HG02763 (cell line): Measurements from ENCODE around the gene CATSPER1.

Experiments
- ATAC-seq: cut with Tn5 transposase; IDR thresholded peaks from one replicate; pipeline ENCODE4 v1.9.1; 2021; ENCODE audit warnings: mild to moderate bottlenecking, moderate library complexity; ENCODE audit not compliant: unreplicated experiment

CATSPER1 gene

GRCh38 chr11:66026017-66026529, at the start of gene CATSPER1:
CATSPER1 (minus strand) TSS chr11:66026479; CDS start chr11:66026379, 100 bp downstream.
- no peak for ATAC-seq

- ATAC-seq = no peak
Observed at GRCh38 chr11:66075273-66075672, 49.0 kb upstream of the CATSPER1 start.

GRCh38 chr11:66073669-66074068, 47.4 kb upstream of the CATSPER1 start:
- no peak for ATAC-seq

GRCh38 chr11:66072518-66072917, 46.2 kb upstream of the CATSPER1 start:
- ATAC-seq = no peak

GRCh38 chr11:66072081-66072480, 45.8 kb upstream of the CATSPER1 start:
- ATAC-seq = no peak

GRCh38 chr11:66071381-66071801, 45.1 kb upstream of the CATSPER1 start:
- no peak for ATAC-seq

- peak; percentile 11 for ATAC-seq
Observed at GRCh38 chr11:66070604-66071380, 44.5 kb upstream of the CATSPER1 start.

GRCh38 chr11:66069715-66070603, 43.7 kb upstream of the CATSPER1 start, which contains the start of gene PACS1:
PACS1 (plus strand) TSS chr11:66070272; CDS start chr11:66070487, 215 bp downstream.
- ATAC-seq = peak; percentile 65

- ATAC-seq = peak; percentile 4
Observed at GRCh38 chr11:66068923-66069714, 42.8 kb upstream of the CATSPER1 start.

GRCh38 chr11:66068154-66068821, 42.0 kb upstream of the CATSPER1 start:
- no peak for ATAC-seq

GRCh38 chr11:66067640-66068039, 41.4 kb upstream of the CATSPER1 start:
- no peak for ATAC-seq

GRCh38 chr11:66066751-66067150, 40.5 kb upstream of the CATSPER1 start:
- ATAC-seq = no peak

GRCh38 chr11:66064571-66064970, 38.3 kb upstream of the CATSPER1 start:
- no peak for ATAC-seq

- ATAC-seq = no peak
Observed at GRCh38 chr11:66063900-66064299, 37.6 kb upstream of the CATSPER1 start.

- no peak for ATAC-seq
Observed at GRCh38 chr11:66062408-66062807, 36.1 kb upstream of the CATSPER1 start.

GRCh38 chr11:66061268-66061667, 35.0 kb upstream of the CATSPER1 start:
- ATAC-seq = no peak

- ATAC-seq = no peak
Observed at GRCh38 chr11:66059966-66060680, 33.8 kb upstream of the CATSPER1 start.

GRCh38 chr11:66056501-66056900, 30.2 kb upstream of the CATSPER1 start:
- ATAC-seq = no peak

GRCh38 chr11:66055021-66055420, 28.7 kb upstream of the CATSPER1 start:
- ATAC-seq = no peak

- ATAC-seq = no peak
Observed at GRCh38 chr11:66052664-66052982, 26.3 kb upstream of the CATSPER1 start.
